ENCODE results near the gene PHPT1. TPM values are rescaled to one million over a fixed set of nuclear protein-coding genes. Genes with fewer than 3 reads are reported as not detected.
A peak's percentile ranks its signal among the peaks of the same experiment; 100 is the strongest.

Gene PHPT1
- total and polyA plus RNA-seq, 2 of the 13 experiments (the other 11 are each of a cell fraction or from before 2014, with no cell fraction given), result 189 to 192 TPM

GRCh38 chr9:136854113-136854841, 5.1 kb downstream of the PHPT1 start (continued):
- TF ChIP-seq AGO1 (IDR thresholded peaks at IDR 0.05; ENCODE audit: low read depth, low read length, poor library complexity, severe bottlenecking) (peak; percentile 65), RBFOX2 (IDR thresholded peaks at IDR 0.05; ENCODE audit: low read depth, low read length) (peak; percentile 70)

- FAIRE-seq (no peak), ATAC-seq (no peak), DNase-seq (ENCODE audit: low spot score) (no peak)
- 100% methylated on average over 1 of the region's 23 CpGs for WGBS (ENCODE audit: low lambda C conversion rate)
- ChIA-PET POLR2A (interaction anchor here (1.3 to 1.8 kb wide), 2 partner anchors 27 to 93 kb away, joined by 3 to 5 read pairs; no protein-coding TSS in a partner anchor), CTCF (ENCODE audit: low intra/inter-chr PET ratio, low total read pairs) (no interaction called here)
- Histone ChIP-seq H2AFZ (ENCODE audit: low read length) (no peak overlapping the region), H3K27me3 (ENCODE audit: control insufficient read depth in 1 of 2, insufficient read depth in 2 of 2, low read length in 2 of 2) (no peaks in the 10 kb centered on the region), H3K9ac (ENCODE audit: insufficient read depth, low read depth, low read length) (no peak overlapping the region), H3K79me2 (ENCODE audit: insufficient read depth, low read length) (peaks cover 9% of the 10 kb centered on the region), H3K4me3 (replicated peaks in 1 of 3; ENCODE audit: insufficient read depth in 1 of 3, low read depth in 2 of 3, low read length in 3 of 3) (no peak overlapping the region), H3K9me3 (ENCODE audit: low read length) (no peaks in the 10 kb centered on the region), H3K36me3 (replicated peaks in 1 of 2; ENCODE audit: control insufficient read depth in 1 of 2, insufficient read depth in 2 of 2, low read length in 2 of 2) (peaks cover 13 to 17% of the 10 kb centered on the region in 2 experiments), H3K27ac (ENCODE audit: extremely low read length, insufficient read depth, low read length) (no peak overlapping the region), H3K4me2 (ENCODE audit: low read depth, low read length) (no peak overlapping the region), H4K20me1 (ENCODE audit: insufficient read depth, low read length) (peaks cover 5% of the 10 kb centered on the region; the same call in 1 of the 2 replicates), H3K4me1 (ENCODE audit: insufficient read depth, low read length) (peaks cover 44% of the 10 kb centered on the region)
- TF ChIP-seq RBFOX2 (IDR thresholded peaks at IDR 0.05; ENCODE audit: low read depth, low read length) (peak; percentile 41; the same call in 1 of the 2 replicates), ZNF607 (CRISPR knock-in tag; IDR thresholded peaks at IDR 0.05; ENCODE audit: borderline replicate concordance) (no peak)
- intact Hi-C loops (cut with micrococcal nuclease; ENCODE audit: unreplicated experiment), result no loop called here
- in situ Hi-C loops (cut with HindIII; ENCODE audit: extremely low pct_ligation_motif_present, low pct_unique_long_range_greater_than_20kb), result no loop called here
- no TSS peak for BruUV-seq (replicated peaks)
Observed at GRCh38 chr9:136854842-136855460, 5.7 kb downstream of the PHPT1 start.

Measured in HepG2 (cell line).